GM18517 (cell line): Measurements from ENCODE around the gene TUBB3.
A peak's percentile ranks its signal among the peaks of the same experiment; 100 is the strongest.

ENCODE experiments used
- ATAC-seq: cut with Tn5 transposase; IDR thresholded peaks from one replicate; pipeline ENCODE4 v1.9.1; 2021; ENCODE audit warnings: mild to moderate bottlenecking, moderate library complexity; ENCODE audit not compliant: unreplicated experiment

TUBB3 gene

DNA sequence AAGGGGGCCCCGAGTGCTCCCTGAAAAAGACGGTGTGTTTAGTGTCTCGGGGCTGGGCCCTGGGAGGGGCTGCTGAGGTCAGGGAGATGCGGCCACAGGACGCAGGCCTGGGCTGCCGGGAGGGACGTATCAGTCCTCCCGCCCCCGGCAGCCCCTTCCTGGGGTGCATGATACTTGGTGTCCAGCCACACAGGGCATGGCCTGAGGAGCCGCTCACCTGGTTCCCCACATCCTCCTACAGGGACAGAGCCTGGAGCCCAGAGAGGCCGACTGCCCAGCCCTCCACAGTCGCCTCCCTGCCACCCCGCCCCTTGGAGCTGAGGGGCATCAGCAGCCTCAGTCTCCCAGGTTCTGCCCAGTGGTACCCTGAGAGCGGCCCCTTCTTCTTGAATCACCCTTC lies 13.4 kb downstream of the TUBB3 start:
- ATAC-seq: no peak

GRCh38 chr16:89936981-89937380 lies 13.8 kb downstream of the TUBB3 start:
- ATAC-seq: no peak

DNA sequence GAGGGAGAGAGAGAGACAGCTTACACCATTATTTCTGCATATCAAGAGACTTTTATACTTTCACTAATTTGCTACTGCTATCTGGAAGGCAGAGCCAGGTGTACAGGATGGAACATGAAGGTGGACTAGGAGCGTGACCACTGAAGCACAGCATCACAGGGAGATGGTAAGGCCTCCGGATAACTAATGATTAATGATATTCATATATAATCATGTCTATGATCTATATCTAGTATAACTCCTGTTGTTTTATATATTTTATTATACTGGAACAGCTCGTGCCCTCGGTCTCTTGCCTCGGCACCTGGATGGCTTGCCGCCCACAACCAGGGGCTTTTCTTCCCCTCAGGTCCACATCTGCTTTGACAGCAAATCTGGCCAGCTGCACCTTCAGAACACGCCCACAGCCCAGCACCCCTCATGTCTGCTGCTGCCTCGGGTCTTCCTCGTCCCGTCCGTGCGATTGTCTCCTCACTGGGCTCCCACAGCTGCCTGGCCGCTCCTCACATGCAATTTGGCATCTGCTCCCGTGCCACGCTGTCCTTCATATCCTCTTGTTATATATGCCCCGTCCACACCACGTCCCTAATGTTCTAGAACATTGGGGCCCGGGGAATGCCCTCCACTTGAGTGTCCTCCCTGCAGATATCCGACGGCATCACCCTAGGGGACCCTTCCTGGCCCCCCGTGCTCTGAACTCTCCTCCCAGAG lies 15.2 kb downstream of the TUBB3 start:
- ATAC-seq: no peak

DNA sequence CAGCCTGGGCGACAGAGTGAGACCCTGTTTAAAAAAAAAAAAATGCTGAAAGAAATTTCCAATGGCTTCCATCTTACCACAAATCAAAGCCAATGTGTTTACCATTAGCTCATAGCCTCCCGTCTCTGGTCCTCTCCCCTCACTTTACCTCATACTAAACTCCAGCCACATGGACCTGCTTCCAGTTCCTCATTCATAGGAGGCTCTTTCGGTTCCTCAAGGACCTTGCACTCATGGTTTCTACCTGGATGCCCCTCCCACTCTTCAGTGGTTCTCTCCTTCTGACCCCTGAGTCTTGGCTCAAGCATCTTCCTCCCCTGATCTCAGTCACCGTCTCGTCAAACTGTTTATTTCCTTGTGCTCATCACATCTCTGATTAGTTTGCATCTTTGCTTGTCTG lies 21.6 kb downstream of the TUBB3 start:
- peak; percentile 49 for ATAC-seq

GRCh38 chr16:89945654-89946053 lies 22.5 kb downstream of the TUBB3 start:
- no peak for ATAC-seq

GRCh38 chr16:89946515-89946914 lies 23.4 kb downstream of the TUBB3 start:
- ATAC-seq: no peak

- ATAC-seq: no peak
These were observed 26.1 kb downstream of the TUBB3 start for GRCh38 chr16:89949121-89949742.

DNA sequence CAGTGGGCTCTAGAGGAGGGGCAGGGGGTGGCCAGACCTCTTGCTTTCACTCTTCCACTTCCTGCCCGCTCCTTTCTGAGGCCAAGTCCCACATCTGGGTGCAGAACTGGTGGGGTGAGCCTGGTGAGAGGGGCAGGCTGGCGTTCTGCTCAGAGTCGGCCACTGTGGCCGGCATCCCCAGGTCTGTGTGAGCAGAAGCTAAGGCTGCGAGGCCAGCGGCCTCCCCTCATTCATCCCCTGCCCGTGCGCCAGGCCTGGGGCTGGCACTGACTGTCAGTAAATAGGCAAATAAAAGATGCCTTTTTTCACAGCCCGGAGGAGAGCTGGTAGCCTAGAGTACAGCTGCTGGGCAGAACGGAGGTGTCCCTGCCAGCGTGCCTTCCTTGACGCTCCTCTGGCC lies 26.6 kb downstream of the TUBB3 start:
- no peak for ATAC-seq

- no peak for ATAC-seq
These were observed 28.4 kb downstream of the TUBB3 start for GRCh38 chr16:89951509-89951908.

GRCh38 chr16:89952049-89952448 lies 28.9 kb downstream of the TUBB3 start:
- ATAC-seq: no peak

DNA sequence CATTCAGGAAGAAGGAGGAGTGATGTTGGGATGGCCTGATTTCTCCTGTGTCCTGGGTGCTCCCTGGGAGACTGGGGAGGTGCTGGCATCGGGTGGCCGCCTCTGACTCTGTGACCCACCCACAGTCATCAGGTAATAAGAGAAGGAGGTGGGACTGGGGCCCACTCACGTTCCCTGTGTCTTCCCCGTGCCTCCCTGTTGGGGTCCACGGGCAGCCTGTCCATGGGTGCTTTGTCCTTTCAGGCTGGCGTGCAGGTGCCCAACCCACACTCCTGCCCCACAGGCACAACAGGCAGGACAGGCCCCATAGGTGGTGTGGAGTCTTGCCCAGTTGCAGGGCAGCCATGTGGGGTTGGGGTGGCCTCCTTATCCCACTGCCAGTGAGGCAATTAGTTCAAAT lies 29.4 kb downstream of the TUBB3 start:
- ATAC-seq: no peak

- ATAC-seq: no peak
These were observed 30.7 kb downstream of the TUBB3 start for GRCh38 chr16:89953671-89954406.

DNA sequence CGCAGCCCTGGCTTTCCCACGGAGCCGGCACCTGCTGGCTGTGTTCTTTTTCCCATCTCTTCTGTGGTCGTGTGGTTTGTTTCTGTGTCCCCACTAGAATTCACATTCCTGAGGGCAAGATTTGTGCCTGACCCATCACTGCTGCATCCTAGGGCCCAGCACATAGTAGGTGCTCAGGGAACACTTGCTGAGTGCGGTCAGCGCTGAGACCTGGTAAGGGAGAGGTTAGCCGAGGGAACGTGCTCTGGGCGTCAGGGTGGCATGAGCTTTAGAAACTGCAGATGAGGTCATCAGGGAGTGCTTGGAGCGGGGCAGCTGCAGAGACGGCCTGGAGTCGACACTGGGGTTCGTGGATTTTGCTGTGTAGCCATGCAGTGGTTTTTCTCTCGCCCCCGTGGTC lies 31.3 kb downstream of the TUBB3 start:
- ATAC-seq: no peak

GRCh38 chr16:89955001-89955685 lies 32.0 kb downstream of the TUBB3 start:
- ATAC-seq: no peak

DNA sequence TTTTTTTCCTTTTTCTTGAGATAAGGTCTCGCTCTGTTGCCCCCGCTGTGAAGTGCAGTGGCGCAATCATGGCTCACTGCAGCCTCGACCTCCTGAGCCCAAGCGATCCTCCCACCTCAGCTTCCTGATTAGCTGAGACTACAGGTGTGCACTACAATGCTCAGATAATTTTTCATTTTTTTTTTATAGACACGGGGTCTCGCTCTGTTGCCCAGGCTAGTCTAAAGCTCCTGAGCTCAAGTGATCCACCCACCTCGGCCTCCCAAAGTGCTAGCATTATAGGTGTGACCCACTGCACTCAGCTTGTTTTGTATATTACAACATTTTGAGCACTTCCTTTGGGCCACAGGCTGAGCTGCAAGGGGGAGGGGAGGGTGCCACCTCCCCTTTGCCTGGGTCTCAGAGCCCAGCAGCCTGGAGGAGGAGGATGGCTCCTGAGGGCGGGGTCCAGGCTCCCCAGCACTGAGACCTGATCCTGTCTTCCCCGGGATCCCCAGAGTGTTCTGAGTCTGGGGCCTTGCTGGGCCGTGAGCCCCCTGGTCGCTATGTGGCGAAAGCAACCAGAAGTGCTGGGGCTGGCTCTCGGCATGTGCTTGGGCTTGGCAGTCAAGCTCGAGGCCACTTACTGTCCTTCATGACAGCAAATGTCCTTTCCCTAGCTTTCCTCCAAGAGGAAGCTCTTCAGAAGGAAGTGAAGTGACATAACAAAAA lies 33.5 kb downstream of the TUBB3 start:
- ATAC-seq: no peak

- no peak for ATAC-seq
These were observed 34.2 kb downstream of the TUBB3 start for GRCh38 chr16:89957216-89957785.

GRCh38 chr16:89958068-89958467 lies 34.9 kb downstream of the TUBB3 start:
- ATAC-seq: no peak

DNA sequence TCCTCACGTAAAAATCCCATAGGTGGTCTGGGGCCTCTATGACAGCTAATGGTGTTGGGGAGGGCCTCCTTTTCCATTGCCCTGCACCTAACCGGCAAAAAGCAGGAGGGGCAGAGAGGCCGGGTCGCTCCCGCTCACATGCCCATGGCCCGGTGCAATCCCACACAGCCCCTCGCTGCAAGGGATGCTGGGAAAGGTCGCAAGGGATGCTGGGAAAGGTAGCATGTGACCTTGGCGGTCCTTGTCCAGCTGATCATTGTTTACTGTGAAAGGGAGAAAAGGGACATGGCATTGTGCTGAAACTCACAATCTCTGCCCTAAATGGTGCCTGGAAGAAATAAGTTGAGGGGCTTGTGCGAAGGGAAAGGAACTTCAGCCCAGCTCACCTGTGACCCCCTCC lies 35.5 kb downstream of the TUBB3 start:
- no peak for ATAC-seq

GRCh38 chr16:89960966-89961365 lies 37.8 kb downstream of the TUBB3 start:
- ATAC-seq: no peak

DNA sequence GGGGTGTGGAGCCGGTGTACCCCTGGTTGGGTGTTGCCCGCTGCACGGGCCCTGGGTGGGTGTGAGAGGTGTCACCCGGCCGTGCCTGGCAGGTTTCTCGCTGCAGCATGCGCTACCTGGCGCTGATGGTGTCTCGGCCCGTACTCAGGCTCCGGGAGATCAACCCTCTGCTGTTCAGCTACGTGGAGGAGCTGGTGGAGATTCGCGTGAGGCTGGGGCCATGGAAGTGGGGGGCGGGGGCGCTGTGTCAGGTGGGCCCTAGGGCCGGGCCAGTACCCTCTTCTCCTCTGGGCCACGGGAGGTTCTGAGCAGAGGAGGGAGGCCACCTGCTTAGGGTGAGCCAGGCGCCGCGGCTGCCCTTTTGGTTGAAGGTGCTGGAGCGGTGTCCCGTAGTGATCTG lies 38.8 kb downstream of the TUBB3 start:
- no peak for ATAC-seq
